Panc1 (cell line): Measurements from ENCODE around the gene MYOT. TPM values are rescaled to one million over a fixed set of nuclear protein-coding genes. Genes with fewer than 3 reads are reported as not detected.

Source experiments
- ATAC-seq: fragments of 200-7000 bp; cut with Tn5 transposase; 2 replicates; pipeline ENCODE4 v1.9.1; 2020; ENCODE audit warnings: mild to moderate bottlenecking, moderate library complexity
- BruUV-seq: library from RNA; stranded (reverse); fragments of 400-500 nt; replicated peaks from 2 replicates; lab custom pipeline; 2021; lab: Mats Ljungman, UMichigan
- CTCF ChIA-PET: fragments of 300-600 bp; sonication (Branson Sonifier 250); formaldehyde crosslinking; loops from one replicate; lab custom pipeline; 2022; ENCODE audit warnings: antibody characterized with exemption; lab: Charles Lee
- POLR2A ChIA-PET: fragments of 300-600 bp; sonication (Branson Sonifier 250); formaldehyde crosslinking; loops from one replicate; lab custom pipeline; 2022; ENCODE audit warnings: antibody characterized with exemption; lab: Charles Lee
- DNase-seq: peaks from one replicate; pipeline ENCODE4 v3.0.0-alpha.2; 2010; ENCODE audit warnings: low read depth, low spot score
- H3K27ac ChIP-seq: 2 replicates; pipeline ENCODE4 v1.5.1; 2011; ENCODE audit warnings: mild to moderate bottlenecking, low read length, inconsistent platforms
- H3K27me3 ChIP-seq: fragments of 200-500 bp; sonication (Bioruptor generic); 2 replicates; pipeline ENCODE4 v1.6.0; 2014; ENCODE audit warnings: low read length, inconsistent platforms; ENCODE audit not compliant: control insufficient read depth, insufficient read depth
- H3K36me3 ChIP-seq: fragments of 200-500 bp; sonication (Bioruptor generic); 2 replicates; pipeline ENCODE4 v1.5.1; 2014; ENCODE audit warnings: inconsistent platforms, mild to moderate bottlenecking, low read length, moderate library complexity; ENCODE audit not compliant: control insufficient read depth, insufficient read depth
- H3K4me1 ChIP-seq: 2 replicates; pipeline ENCODE4 v1.5.1; 2011; ENCODE audit warnings: inconsistent platforms, mild to moderate bottlenecking, low read length, moderate library complexity; ENCODE audit not compliant: control insufficient read depth, insufficient read depth
- H3K4me3 ChIP-seq, 2 experiments: 2 replicates each; pipeline ENCODE4 v1.5.1; 2011 to 2012; ENCODE audit warnings: low read depth in 2 of 2, low read length in 2 of 2, mild to moderate bottlenecking in 2 of 2, inconsistent platforms in 1 of 2, moderate library complexity in 1 of 2
- H3K9me3 ChIP-seq: fragments of 200-500 bp; sonication (Bioruptor generic); 2 replicates; pipeline ENCODE4 v1.5.1; 2014; ENCODE audit warnings: low read depth, mild to moderate bottlenecking, inconsistent platforms, low read length, moderate library complexity; ENCODE audit not compliant: control insufficient read depth, insufficient read depth
- POLR2AphosphoS5 ChIP-seq: IDR thresholded peaks from 2 replicates; pipeline ENCODE4 v1.6.1; 2012; ENCODE audit warnings: mild to moderate bottlenecking, low read depth, low read length, moderate library complexity
- SIN3A ChIP-seq: IDR thresholded peaks from 2 replicates; pipeline ENCODE4 v1.6.1; 2012; ENCODE audit warnings: low read depth, mild to moderate bottlenecking, low read length, moderate library complexity, borderline replicate concordance; ENCODE audit not compliant: insufficient read depth
- TCF7L2 ChIP-seq: IDR thresholded peaks from 2 replicates; pipeline ENCODE4 v1.6.1; 2011; ENCODE audit warnings: mild to moderate bottlenecking, low read depth, low read length, inconsistent platforms
- in situ Hi-C: cut with HindIII; loops from 2 replicates; pipeline ENCODE4 v1.10.0; 2016; ENCODE audit warnings: low sequenced_read_pairs, low pct_unique_long_range_greater_than_20kb
- intact Hi-C: fragments of 100-400 bp; cut with micrococcal nuclease; formaldehyde crosslinking; loops from one replicate; pipeline ENCODE4 v1.10.0; 2022; ENCODE audit not compliant: unreplicated experiment
- total RNA-seq: library from RNA; stranded (reverse); gene quantifications from one replicate; pipeline ENCODE4 v1.2.1, GENCODE V29; 2021; ENCODE audit not compliant: unreplicated experiment
- TF ChIP-seq, protein P1 (sequence below), 2 experiments: IDR thresholded peaks; 2 replicates each; pipeline ENCODE4 v1.6.1; 2011 to 2012; ENCODE audit warnings: low read depth in 2 of 2, control low read depth in 1 of 2, low read length in 1 of 2, mild to moderate bottlenecking in 1 of 2, moderate library complexity in 1 of 2; ENCODE audit not compliant: insufficient read depth in 1 of 2
- TF ChIP-seq, protein P2 (sequence below): fragments of 450-650 bp; IDR thresholded peaks from 2 replicates; pipeline ENCODE4 v1.5.1; 2017; ENCODE audit warnings: mild to moderate bottlenecking

Gene MYOT
- total RNA-seq, 1 experiment from 2014 or later = not detected

DNA sequence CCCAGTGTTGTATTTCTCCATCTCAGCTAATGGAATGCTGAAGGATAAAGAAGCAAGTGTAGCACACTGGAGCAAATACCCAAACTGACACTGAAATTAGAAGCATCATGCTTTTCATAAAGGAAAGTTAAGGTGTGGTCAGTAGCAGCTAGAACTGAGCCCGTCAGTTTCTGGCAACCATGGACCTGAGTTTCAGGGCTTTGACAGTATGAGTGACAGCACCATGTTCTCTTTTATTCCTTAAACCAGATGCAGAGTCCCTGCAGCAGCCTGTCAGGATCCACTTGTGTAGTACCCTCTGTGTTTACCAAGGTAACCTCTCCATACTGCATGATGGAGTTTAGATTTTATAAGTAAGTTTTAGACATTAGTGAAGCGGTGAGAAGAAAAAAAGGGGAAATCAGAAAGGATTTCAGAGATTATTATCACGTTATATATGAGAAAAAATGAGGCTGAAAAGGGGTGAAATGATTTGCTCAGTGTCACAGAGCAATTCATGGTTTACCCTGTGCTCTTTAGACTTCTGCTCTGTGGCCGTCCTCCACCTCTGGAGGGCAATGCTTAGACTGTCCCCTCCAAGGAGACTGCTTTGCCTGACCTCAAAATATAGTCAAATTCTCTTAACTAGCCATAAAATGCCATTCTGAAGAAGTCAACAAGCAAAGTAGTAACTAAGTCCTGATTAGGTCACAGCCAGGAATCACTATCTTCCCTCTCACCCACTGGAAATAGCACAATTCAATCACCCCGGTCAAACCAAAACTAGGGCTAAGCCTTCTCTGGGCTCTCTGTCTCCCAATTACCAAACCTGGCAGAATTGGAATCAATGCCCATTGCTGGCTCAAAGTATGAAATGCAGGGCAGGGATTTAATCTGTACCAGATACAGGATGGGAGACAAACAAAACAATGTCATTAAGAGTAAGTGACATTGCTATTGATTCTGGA lies 10.5 kb upstream of the MYOT start:
- ATAC-seq = no peak
- Histone ChIP-seq H3K36me3 (no peaks in the 10 kb centered on the region), H3K27ac (no peak overlapping the region), H3K27me3 (no peaks in the 10 kb centered on the region), H3K4me1 (peaks cover 2% of the 10 kb centered on the region; the same call in 1 of the 2 replicates), H3K9me3 (no peaks in the 10 kb centered on the region), H3K4me3 (no peak overlapping the region)
- intact Hi-C loops = no loop called here
- no peak for DNase-seq
- BruUV-seq = no TSS peak
- in situ Hi-C loops = no loop called here
- TF ChIP-seq POLR2AphosphoS5 (no peak), SIN3A (no peak), TCF7L2 (no peak)
- TF ChIP-seq, protein P1, sequence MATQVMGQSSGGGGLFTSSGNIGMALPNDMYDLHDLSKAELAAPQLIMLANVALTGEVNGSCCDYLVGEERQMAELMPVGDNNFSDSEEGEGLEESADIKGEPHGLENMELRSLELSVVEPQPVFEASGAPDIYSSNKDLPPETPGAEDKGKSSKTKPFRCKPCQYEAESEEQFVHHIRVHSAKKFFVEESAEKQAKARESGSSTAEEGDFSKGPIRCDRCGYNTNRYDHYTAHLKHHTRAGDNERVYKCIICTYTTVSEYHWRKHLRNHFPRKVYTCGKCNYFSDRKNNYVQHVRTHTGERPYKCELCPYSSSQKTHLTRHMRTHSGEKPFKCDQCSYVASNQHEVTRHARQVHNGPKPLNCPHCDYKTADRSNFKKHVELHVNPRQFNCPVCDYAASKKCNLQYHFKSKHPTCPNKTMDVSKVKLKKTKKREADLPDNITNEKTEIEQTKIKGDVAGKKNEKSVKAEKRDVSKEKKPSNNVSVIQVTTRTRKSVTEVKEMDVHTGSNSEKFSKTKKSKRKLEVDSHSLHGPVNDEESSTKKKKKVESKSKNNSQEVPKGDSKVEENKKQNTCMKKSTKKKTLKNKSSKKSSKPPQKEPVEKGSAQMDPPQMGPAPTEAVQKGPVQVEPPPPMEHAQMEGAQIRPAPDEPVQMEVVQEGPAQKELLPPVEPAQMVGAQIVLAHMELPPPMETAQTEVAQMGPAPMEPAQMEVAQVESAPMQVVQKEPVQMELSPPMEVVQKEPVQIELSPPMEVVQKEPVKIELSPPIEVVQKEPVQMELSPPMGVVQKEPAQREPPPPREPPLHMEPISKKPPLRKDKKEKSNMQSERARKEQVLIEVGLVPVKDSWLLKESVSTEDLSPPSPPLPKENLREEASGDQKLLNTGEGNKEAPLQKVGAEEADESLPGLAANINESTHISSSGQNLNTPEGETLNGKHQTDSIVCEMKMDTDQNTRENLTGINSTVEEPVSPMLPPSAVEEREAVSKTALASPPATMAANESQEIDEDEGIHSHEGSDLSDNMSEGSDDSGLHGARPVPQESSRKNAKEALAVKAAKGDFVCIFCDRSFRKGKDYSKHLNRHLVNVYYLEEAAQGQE (IDR thresholded peaks at IDR 0.05; ENCODE audit: insufficient read depth in 1 of 2, low read depth in 2 of 2, low read length in 1 of 2) = no peak
- TF ChIP-seq, protein P2, sequence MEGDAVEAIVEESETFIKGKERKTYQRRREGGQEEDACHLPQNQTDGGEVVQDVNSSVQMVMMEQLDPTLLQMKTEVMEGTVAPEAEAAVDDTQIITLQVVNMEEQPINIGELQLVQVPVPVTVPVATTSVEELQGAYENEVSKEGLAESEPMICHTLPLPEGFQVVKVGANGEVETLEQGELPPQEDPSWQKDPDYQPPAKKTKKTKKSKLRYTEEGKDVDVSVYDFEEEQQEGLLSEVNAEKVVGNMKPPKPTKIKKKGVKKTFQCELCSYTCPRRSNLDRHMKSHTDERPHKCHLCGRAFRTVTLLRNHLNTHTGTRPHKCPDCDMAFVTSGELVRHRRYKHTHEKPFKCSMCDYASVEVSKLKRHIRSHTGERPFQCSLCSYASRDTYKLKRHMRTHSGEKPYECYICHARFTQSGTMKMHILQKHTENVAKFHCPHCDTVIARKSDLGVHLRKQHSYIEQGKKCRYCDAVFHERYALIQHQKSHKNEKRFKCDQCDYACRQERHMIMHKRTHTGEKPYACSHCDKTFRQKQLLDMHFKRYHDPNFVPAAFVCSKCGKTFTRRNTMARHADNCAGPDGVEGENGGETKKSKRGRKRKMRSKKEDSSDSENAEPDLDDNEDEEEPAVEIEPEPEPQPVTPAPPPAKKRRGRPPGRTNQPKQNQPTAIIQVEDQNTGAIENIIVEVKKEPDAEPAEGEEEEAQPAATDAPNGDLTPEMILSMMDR = no peak
- ChIA-PET POLR2A (no interaction called here), CTCF (no interaction called here)

DNA sequence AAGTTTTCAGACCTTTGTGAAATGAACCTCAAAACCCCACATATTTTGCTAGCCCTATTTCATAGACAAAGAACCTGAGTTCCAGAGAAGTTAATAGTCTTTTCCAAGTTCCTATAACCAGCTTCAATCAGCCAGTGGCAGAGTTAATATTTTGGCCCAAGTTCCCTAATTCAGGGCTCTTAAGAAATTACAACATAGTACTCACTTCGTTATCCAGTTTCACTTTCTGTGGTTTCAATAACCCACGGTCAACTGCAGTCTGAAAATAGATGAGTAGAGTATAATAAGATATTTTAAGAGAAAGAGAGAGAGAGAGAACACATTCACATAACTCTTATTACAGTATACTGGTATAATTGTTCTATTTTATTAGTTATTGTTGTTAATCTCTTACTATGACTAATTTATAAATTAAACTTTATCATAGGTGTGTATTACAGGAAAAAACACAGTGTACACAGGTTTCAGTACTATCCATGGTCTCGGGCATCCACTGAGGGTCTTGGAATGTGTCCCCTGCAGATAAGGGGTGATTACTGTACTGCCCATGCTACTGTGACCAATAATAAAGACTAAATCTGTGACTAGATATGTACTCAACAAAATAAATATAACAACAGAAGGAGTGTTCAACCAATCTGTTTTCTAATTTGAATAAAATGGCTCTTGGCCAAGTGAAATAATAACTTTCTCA lies 9.3 kb upstream of the MYOT start:
- H3K27ac ChIP-seq = no peak overlapping the region
- no TSS peak for BruUV-seq
- in situ Hi-C loops (no loop called here), intact Hi-C loops (no loop called here)
- DNase-seq (no peak), ATAC-seq (no peak)
- POLR2A ChIA-PET = no interaction called here
- CTCF ChIA-PET = no interaction called here
- no peak overlapping the region for H3K4me3 ChIP-seq
- no peaks in the 10 kb centered on the region for H3K36me3 ChIP-seq
- H3K27me3 ChIP-seq = no peaks in the 10 kb centered on the region
- H3K4me1 ChIP-seq = peaks cover 2% of the 10 kb centered on the region; the same call in 1 of the 2 replicates
- TF ChIP-seq TCF7L2 (no peak), SIN3A (no peak), POLR2AphosphoS5 (no peak)
- TF ChIP-seq, protein P2 = no peak
- TF ChIP-seq, protein P1 (IDR thresholded peaks at IDR 0.05; ENCODE audit: insufficient read depth in 1 of 2, low read depth in 2 of 2, low read length in 1 of 2) = no peak
- no peaks in the 10 kb centered on the region for H3K9me3 ChIP-seq
